Activated naive CD4-positive, alpha-beta T cell (primary cell): ENCODE results near the gene DMP1.
"Not testable (repeated sequence)": the region's sequence is repeated elsewhere in the genome, so short reads cannot be mapped to it uniquely, and the experiment has no call there.

Experiments used
- DNase-seq, 4 experiments: peaks; one replicate each; lab custom pipeline; 2025; lab: John Stamatoyannopoulos, UW

DMP1 gene

DNA sequence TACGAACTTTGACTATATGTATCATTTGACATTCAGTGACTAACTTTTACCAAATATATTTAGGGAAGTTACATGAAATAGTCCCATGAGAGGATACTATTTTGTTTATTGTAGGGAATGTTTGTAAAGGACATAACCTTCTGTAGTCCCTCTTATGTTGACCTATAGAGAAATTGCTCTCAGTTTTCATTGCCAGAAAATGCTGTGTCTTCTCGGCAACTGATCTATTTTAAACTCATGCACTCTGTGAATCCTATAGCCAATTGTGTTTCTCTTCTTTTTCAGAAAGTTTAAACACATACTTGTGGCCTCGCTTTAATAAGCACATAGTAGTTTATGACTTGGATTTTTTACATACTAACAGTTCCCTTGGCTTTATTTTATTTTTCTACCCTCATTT, 38.2 kb downstream of the DMP1 start:
- no peak for DNase-seq

- DNase-seq, result not testable (repeated sequence)
Measured at GRCh38 chr4:87690947-87691346, 40.9 kb downstream of the DMP1 start.

- not testable (repeated sequence) for DNase-seq
Measured at GRCh38 chr4:87692060-87692459, 42.0 kb downstream of the DMP1 start.

- no peak for DNase-seq
Measured at GRCh38 chr4:87697272-87697671, 47.2 kb downstream of the DMP1 start.

DNA sequence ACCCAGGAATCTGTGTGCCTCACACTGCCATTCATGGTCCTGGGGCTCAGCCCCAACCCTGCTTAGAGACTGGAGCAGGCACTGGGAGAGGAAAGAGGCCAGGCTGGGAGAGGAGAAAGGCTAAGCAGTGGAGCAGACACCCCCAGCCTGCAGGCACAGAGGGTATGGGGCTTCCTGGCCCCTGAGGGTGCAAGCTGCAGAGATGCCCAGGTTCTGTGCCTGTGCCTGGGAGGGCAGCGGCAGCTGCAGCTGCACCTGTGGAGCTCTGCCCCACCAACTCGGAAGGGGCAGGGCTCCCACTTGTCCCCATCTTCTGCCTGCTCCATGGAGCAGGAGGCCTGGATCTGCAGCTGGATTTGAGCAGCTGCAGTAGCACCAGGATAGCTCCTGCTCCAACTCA, 47.9 kb downstream of the DMP1 start:
- no peak for DNase-seq

DNA sequence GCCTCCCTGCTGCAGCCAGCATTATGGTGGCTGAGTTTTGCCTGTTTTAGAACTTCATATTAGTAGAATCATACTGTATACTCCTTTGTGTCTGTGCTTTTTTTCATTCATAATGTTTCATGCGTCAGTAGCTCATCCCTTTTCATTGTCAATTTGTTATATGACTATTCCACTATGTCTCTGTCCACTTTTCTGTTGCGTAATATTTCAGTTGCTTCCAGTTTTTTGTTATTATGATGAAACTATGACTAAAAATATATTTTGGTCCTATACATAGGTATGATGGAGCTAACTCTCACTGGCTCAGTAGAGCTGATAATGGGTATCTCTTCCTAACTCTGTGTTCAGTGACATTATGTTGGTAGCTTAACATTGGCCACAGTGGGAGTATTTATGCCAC, 48.3 kb downstream of the DMP1 start:
- DNase-seq, result no peak

DNA sequence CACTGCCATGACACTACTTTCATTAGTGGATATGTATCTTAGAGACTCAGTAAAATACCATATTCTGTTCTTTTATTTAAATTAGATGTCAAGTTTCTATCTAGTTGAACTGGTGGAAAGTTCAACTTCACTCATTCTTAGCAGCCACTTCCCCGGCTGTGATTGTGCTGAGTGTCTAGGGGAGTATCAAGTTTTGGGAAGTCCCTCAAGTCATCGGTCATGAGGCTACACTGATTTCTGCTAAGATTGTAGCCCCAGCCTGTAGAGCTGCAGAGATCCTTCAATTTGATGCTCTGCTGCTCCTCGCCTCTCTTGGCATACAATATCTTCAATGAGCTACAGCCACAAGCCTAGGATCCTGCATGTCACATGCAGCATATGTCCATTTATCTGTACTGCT, 53.9 kb downstream of the DMP1 start:
- DNase-seq, result no peak

DNA sequence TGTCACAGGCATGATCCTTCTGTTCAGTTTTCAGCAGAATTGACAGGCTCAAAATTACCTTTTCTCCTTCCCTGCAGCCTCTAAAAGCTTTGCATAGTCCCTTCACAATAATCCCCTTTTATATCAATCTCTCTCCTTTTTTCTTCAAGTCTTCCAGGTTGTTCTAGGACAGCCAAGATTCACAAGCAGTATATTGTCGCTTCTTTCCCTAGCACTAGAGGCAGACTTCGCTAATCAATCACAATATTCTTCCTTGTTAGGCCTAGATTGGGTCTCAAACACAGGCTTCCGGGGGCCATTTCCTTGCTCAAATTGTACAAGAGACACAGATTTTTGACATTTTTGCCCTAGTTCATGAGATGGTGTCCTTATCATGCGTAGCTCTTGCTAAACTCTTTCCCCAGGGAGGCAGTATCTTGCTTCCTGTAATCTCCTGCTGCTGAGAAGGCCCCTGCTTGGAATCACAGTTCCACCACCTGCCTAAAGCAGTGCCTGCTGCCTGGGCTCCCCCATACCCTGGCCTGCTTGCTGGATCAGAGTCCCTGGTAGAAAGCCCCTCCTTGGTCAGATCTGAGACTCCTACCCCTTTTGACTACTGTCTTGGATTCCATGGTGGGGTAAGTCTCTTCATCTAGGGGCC, 57.3 kb downstream of the DMP1 start:
- DNase-seq, result no peak
